NCI-H1694 (cell line): ENCODE results near the gene GRIK4.

Experiments
- DNase-seq: peaks from one replicate; lab custom pipeline; 2025; lab: John Stamatoyannopoulos, UW

The GRIK4 gene

DNA sequence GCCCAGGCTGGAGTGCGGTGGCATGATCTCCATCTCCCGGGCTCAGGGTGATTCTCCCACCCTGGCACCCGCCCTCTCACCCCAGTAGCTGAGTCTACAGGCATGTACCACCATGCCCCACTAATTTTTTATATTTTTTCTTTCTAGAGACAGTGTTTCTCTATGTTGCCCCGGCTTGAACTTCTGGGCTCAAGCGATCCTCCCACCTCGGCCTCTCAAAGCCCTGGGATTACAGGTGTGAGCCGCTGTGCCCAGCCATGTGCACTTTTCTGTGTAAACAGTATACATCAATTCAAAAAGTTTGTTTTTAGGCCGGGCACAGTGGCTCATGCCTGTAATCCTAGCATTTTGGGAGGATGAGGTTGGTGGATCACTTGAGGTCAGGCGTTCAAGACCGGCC lies 14.7 kb downstream of the GRIK4 start:
- no peak for DNase-seq

DNA sequence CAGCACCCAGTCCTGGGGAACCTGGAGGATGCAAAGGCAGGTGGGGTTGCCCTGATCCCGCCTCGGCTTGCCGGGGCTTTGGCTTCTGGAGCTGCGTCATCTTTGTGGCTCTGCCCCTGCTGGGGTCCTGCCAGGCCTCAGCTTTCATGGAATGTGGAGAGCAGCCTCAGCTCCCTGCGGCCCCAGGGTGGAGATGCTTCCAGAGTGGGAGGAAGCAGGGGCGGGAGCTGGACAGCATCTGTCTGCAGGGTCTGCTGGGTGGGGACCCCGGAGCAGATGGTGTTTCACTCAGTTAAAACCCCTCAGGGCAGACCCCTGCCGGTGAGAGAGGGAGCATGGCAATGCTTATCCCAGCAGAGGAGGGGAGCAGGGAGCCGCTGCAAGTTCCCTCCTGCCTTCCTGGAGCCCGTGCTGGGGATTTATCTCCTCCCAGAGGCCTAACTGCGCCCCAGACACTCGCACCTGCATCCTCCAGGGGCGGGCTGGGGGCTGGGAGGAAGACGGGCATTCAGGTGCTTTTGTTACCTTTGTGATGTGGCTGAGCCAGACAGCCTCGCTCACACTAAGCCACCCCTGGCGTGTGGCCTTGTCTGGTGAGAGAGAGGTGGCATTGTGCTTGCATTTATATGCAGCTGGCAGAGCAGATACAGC lies 15.7 kb downstream of the GRIK4 start:
- DNase-seq, result no peak

GRCh38 chr11:120528749-120529148 lies 17.2 kb downstream of the GRIK4 start:
- DNase-seq, result no peak

DNA sequence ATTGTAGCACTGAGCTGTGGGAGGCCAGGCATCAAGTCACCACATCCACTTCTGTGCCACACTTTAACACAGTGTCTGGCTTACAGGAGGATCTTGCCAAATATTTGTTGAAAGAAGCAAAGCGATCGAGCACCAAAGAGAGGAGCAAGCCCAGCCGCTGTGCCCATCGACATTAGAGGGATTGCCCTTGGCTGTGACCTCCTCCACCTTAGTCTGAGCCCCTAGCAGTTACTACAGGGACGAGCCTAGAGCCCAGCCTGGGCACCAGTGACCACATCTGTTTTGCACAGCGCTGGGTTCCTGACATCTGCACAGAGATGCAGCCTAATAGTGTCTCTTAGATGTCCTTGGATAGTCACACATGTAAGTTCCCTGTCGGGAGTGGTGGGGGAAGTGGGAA lies 17.7 kb downstream of the GRIK4 start:
- no peak for DNase-seq

- no peak for DNase-seq
Observed at GRCh38 chr11:120529911-120530310, 18.4 kb downstream of the GRIK4 start.

- DNase-seq, result no peak
Observed at GRCh38 chr11:120532082-120532831, 20.7 kb downstream of the GRIK4 start.

- DNase-seq, result no peak
Observed at GRCh38 chr11:120532832-120533196, 21.3 kb downstream of the GRIK4 start.

- DNase-seq, result no peak
Observed at GRCh38 chr11:120536091-120536796, 24.7 kb downstream of the GRIK4 start.

GRCh38 chr11:120536797-120537169 lies 25.2 kb downstream of the GRIK4 start:
- no peak for DNase-seq

DNA sequence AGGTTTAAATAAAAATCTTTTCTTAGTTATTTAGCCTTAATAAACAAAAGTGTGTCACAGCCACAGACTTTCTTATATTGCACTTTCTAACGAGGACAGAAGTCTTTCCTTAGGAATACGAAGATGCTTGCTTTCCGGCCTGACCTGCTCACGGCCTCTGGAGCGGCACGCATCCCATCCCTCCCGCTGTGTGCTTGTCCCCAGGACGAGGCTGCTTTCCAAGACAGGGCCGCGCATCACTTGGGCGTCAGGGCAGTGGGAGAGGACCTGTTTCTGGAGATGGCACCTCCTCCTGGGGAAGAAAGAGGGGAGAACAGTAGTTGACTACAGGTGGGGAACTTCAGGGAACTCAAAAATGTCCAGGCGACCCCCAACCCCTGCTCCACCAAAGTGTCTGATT lies 26.4 kb downstream of the GRIK4 start:
- no peak for DNase-seq

- no peak for DNase-seq
Observed at GRCh38 chr11:120538707-120539106, 27.2 kb downstream of the GRIK4 start.

- no peak for DNase-seq
Observed at GRCh38 chr11:120539667-120540369, 28.3 kb downstream of the GRIK4 start.

GRCh38 chr11:120540744-120541465 lies 29.4 kb downstream of the GRIK4 start:
- DNase-seq, result no peak

GRCh38 chr11:120543521-120544215 lies 32.1 kb downstream of the GRIK4 start:
- no peak for DNase-seq

DNA sequence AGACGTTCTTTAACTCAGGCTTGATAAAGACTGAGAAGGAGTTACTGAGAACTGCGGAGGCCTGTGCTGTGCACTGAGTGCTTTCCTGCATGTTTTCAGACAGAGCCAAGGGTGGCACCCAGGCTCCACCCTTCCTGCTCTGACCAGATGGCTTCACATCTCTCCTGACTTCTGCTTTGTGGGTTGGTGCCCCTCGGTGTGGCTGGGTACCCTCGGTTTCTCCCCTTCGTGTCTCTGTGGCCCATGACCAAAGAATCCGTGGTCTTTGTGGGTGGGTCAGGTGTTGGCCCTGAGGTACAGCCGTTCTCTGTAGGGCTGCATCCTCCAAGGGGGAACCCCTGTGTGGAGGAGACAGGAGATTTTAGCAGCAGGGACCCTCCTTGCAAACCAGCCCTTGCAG lies 34.3 kb downstream of the GRIK4 start:
- DNase-seq, result no peak

DNA sequence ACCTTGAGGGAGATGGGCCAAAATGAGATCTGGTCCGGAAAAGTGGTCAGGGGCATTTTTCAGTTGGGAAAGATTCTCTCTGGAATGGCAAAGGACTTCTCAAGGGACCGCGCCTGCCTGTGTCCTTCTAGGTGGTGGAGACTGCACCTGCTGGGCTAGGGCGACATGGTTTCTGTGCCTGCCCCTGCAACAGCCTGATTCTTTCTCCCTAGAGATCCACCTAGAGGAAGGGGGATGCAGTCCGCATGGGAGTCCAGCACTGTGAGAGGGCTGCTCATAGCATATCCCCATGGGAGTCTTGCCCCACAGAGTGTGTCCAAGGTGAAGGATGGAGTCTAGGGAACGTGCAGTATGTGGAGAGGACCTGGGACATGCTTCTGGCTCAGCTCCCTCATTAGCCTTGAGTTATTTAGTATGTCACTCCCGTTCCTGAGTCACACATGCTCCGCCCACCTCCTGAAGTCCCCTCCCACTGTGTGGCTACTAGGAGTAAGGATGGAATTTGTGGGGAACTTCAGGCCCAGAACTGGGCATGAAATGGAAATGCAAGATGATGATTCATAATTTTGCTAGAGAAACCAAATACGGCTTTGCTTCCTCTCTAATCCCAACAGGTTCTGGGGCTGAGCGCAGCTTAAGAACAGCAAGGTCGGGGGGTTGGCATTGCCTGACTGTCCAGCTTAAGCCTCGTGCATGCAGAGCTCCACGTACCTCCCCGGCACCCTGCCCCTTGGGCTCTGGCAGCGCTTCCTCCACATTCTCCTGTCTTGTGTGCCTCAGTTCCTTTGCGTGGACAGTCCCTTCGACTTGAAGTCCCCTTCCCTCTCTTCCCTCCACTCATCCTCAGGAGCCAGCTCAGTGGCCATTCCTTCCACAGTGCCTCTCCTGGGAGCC lies 35.0 kb downstream of the GRIK4 start:
- DNase-seq, result no peak

DNA sequence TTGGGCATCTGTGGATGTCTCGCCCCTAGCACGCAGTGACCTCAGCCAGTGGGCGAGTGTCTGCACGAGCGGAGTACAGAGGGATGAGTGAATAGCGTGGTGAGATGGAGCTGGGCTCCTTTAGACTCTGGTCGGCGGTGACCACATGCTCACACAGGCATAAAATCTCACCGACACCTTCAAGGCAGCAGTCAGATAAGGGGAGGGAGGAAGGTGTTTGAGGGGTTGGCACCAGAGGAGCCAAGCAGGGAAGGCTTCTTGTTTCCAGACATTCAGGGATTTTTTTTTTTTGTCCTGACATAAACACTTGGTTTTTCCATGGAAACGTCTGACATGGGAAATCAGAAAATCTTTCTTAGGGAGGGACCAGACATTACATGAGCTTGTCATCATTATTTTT lies 35.8 kb downstream of the GRIK4 start:
- no peak for DNase-seq

DNA sequence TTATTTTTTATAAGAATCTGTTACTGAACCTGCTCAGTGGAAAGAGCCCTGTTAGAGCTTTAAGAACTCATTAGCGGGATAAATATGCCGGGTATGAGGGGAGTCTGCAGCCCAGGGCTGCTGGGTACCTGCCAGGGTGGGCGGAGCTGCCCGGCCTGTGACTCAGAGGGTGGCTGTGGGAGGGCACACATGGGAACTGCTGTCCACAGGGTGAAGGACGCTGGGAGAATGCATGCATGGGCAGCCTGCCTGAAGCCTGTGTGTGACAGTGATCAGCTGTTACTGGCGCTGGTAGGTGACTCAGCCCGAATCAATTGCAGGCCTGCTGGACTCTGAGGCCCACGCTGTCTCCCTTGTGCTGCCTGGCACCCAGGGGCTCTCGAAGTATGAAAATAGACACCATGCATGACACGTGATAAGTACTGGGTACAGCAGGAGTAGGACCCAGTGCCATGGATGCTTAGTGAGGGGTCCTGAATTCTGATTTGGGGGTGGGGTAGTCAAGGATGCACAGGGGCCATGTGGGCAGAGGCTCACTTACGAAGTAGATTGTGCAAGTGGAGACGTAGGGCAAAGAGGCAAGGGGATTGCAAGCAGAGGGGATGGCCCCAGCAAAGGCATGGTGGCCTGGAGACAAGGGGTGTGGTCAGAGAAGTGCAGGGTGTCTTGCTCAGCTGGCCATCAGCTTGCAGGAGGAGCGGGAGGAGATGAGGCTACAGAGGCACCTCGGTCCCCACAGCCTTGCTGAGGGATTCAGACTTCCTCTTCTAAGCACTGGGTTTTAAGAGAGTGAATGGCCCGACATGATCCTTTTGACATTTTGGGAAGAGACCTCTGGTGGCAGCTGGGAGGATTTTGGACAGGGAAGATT lies 36.5 kb downstream of the GRIK4 start:
- peak; percentile 21 for DNase-seq

DNA sequence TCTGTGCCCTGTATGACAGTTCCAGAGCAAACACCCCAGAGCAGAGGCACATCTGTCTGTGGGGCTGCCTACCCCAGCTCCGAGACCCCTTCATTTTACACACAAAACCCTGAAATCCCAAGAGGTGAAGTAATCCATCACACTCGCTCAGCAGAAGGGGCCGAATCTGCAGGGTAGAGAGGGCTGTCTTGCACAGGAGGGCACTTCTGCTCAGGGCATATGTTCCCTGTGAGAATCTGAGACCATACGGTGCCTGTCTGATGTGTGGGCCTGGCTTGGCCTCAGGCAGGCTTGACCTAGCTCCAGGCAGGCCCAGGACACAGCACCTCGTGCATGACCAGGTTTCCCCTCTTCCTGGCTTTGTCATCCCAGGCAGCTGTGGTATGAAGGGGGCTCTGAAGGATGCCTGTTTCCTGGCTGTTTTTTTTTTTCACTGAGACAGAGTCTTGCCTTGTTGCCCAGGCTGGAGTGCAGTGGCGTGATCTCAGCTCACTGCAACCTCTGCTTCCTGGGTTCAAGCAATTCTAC lies 37.2 kb downstream of the GRIK4 start:
- no peak for DNase-seq
